GM18519 (cell line): ENCODE data around the gene SERPINB6.
"Not testable (repeated sequence)": the region's sequence is repeated elsewhere in the genome, so short reads cannot be mapped to it uniquely, and the experiment has no call there.

ENCODE experiments used
- ATAC-seq: cut with Tn5 transposase; IDR thresholded peaks from one replicate; pipeline ENCODE4 v1.9.1; 2021; ENCODE audit warnings: mild to moderate bottlenecking, moderate library complexity; ENCODE audit not compliant: unreplicated experiment, low FRiP score

SERPINB6 gene

DNA sequence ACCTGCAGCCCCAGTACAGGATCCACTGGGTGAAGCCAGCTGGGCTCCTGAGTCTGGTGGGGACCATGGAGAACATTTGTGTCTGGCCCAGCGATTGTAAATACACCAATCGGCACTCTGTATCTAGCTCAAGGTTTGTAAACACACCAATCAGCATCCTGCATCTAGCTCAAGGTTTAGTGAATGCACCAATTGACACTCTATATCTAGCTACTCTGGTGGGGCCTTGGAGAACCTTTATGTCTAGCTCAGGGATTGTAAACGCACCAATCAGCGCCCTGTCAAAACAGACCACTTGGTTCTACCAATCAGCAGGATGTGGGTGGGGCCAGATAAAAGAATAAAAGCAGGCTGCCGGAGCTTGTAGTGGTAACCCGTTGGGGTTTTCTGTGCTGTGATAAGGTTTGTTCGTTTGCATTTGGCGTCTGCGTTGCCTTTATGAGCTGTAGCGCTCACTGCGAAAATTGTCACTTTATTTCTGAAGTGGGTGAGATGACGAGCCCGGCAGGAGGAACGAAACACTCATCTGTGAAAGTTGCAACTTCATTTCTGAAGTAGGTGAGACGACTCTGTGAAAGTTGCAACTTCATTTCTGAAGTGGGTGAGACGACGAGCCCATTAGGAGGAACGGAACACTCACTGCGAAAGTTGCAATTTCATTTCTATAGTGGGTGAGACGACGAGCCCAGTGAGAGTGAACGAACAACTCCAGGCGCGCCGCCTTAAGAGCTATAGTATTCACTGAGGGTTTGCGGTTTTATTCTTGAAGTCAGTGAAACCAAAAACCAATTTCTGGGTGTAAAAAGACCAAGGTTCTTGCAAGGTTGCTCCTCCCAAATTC lies 31.1 kb downstream of the SERPINB6 start:
- ATAC-seq = peak; percentile 72

DNA sequence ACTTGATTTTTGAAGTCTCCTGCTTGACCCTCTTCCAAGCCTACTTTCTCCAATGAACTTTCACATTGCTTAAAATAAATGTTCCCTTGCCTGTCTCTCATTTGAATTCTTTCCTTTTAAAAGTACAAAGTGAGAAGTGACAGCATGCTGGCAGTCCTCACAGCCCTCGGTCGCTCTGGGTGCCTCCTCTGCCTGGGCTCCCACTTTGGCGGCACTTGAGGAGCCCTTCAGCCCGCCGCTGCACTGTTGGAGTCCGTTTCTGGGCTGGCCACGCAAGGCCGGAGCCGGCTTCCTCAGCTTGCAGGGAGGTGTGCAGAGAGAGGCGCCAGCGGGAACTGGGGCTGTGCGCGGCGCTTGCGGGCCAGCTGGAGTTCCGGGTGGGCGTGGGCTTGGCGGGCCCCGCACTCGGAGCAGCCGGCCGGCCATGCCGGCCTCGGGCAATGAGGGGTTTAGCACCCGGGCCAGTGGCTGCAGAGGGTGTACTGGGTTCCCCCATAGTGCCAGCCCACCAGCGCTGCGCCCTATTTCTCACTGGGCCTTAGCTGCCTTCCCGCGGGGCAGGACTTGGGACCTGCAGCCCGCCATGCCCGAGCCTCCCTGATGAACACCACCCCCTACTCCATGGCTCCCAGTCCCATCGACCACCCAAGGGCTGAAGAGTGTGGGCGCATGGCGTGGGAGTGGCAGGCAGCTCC lies 31.9 kb downstream of the SERPINB6 start:
- ATAC-seq = no peak

DNA sequence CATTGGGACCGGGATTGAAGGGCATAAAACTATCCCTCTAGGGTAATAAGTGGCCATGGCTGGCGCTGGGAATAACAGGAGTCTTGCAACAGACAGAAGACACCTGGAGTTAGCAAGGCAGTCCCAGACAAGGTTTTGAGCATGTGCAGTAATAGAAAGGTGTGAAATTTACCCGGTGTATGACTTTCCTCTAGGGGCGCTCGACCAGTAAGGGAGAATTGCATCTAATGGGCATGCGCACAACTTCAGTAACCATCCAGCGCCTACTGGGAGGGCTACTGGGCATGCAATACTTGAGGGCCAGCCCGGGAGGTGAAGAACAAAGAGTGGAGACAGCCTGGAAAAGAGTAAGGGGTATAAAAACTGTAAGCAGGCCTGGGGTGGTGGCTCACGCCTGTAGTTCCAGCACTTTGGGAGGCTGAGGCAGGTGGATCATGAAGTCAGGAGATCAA lies 32.7 kb downstream of the SERPINB6 start:
- no peak for ATAC-seq

DNA sequence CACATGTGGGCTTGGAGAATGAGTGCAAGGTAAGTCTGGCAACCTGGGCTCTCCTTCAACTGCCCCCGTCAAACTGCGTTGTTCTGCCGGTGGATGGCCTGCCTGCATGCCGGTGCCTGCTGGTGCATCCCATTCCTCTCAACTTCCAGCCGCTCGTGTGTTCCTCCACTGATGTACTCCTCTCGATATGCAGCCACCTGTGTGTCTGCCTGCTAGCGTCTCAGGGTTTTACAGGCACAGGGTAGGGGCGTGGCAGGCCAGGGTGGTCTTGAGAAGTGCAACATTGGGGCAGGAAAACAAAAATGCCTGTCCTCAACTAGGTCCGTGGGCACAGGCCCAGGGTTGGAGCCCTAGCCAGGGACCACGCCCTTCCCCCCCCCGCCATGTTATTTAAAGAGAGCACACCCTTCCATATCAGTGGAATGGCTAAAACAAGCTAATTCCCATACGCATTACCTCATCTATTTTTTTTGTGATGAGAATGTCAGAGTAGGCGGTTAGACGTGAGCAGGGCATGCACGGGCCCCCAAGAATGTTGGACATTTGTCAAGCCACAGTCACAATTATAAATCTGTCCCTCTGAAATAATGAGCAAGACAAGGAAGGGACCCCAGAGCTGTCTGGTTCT lies 33.2 kb downstream of the SERPINB6 start:
- ATAC-seq = no peak

DNA sequence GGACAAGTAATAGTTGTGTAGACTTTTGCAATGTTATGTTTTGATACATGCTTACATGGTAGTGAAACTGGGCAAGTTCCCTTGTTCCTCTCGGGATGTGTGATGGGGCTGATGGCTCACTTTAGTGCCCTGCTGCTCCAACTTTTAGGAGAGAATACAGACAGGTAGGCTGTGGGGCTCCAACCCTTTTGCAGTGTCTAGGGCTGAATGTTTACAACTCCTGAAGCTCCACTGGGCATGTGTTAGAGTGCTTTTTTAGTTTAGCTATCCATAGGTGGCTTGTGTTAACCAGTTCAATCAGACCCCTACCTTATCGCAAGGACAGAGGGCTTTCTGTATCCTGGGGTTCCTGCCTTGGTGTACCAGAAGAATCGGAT lies 33.8 kb downstream of the SERPINB6 start:
- no peak for ATAC-seq

DNA sequence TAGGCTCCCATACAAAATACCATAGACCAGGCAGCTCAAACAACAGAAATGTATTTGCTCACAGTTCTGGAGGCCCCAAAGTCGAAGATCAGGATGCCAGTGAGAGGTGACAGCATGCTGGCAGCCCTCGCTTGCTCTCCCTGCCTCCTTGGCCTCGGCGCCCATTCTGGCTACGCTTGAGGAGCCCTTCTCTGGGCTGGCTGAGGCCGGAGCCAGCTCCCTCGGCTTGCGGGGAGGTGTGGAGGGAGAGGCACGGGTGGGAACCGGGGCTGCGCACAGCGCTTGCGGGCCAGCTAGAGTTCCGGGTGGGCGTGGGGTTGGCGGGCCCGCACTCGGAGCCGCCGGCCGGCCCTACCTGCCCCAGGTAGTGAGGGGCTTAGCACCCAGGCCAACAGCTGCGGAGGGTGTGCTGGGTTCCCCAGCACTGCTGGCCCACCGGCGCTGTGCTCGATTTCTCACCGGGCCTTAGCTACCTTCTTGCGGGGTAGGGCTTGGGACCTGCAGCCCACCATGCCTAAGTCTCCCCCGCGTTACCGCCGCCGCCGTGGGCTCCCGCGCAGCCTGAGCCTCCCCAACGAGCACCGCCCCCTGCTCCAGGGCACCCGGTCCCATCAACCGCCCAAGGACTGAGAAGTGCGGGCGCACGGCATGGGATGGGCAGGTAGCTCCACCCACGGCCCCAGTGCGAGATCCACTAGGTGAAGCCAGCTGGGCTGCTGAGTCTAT lies 35.6 kb downstream of the SERPINB6 start:
- ATAC-seq = no peak

DNA sequence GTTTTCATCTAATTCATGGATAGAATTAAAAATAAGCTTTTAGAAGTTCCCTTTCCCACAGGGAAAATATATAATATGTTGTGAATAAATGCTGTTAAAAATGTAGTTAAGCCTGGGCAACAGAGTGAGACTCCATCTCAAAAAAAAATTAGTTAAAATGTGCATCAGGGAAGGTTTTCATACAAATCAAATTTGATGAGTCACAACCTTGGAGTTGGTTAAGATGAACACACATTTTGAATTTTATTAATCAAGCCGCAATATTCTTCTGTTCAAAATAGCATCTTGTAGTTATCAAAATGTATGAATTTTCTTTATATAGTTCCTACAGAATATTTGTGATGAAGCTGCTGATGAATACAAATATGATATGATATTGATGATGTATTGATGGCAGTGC lies 37.3 kb downstream of the SERPINB6 start:
- ATAC-seq = no peak

DNA sequence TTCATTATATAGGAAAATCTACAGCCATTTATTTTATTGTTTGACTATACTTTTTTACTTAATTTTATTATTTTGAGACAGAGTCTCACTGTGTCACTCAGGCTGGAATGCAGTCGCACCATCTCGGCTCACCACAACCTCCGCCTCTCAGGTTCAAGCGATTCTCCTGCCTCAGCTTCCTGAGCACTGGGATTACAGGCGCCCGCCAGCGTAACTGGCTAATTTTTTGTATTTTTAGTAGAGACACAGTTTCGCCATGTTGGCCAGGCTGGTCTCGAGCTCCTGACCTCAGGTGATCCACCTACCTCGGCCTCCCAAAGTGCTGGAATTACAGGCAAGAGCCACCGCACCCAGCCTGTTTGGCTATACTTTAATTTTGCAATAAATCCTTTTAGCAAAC lies 38.5 kb downstream of the SERPINB6 start:
- not testable (repeated sequence) for ATAC-seq

DNA sequence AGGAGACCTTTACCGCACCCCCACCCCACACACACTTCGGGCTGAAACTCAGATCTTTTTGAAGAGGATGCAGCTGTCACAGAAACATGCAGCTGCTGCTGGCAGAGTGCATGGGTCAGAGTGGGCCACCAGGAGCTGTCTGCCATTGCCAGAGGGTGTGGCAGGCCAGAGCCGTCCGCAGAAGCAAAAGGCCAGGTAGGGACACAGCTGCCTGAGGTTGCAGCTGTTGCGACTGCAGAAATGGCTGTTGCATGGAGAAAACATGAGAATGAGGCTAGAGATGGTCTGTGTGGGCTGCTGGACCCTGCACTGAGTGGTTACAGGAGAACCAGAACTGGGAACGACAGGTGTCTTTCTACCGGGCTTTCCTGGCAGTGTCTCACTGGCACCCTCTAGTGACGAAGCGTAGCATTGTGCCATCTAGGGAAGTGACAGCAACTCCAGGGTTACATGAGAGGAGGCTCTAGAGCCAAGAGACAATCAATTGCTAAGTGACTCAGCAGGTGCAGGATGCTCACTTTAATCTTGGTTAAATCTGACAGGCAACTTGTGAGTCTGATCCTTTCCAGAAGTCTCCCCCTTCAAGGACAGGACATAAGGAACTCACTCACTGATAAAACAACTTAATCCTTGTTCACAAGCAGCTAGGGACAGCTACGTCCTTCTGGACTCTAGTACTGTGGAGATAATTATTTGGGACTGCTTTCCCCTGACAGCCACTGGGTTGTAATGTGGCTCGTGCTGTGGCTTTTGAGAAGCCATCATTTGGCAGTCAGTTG lies 39.2 kb downstream of the SERPINB6 start:
- ATAC-seq = peak; percentile 64

DNA sequence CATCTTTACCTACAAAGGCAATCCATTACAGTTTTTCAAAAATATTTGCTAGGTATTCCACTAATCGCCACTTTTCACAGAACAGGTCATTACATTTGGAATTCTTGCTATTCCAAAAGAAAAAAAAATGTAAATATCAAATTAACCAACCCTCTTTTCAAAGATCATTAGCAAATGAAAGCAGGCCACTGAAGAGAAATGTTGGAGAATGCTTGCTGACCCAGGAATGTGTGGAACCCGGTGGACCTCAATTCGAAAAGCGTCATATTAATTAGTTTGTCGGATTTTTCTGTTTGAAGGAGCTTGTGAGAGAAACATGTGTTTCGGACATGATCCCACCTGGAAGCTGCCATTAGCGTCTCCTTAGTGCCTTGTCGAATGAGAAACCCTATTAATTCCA lies 40.3 kb downstream of the SERPINB6 start:
- no peak for ATAC-seq

DNA sequence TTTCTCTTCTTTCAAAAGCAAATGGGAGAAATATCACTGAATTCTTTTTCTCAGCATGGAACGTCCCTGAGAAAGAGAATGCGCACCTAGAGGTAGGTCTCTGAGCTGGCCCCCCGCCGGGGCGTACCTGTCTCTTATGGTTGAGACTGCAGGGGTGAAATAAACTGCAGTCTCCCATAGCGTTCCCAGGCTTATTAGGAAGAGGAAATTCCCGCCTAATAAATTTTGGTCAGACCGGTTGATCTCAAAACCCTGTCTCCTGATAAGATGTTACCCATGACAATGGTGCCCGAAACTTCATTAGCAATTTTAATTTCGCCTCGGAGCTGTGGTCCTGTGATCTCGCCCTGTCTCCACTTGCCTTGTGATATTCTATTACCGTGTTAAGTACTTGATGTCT lies 43.4 kb downstream of the SERPINB6 start:
- ATAC-seq = not testable (repeated sequence)

DNA sequence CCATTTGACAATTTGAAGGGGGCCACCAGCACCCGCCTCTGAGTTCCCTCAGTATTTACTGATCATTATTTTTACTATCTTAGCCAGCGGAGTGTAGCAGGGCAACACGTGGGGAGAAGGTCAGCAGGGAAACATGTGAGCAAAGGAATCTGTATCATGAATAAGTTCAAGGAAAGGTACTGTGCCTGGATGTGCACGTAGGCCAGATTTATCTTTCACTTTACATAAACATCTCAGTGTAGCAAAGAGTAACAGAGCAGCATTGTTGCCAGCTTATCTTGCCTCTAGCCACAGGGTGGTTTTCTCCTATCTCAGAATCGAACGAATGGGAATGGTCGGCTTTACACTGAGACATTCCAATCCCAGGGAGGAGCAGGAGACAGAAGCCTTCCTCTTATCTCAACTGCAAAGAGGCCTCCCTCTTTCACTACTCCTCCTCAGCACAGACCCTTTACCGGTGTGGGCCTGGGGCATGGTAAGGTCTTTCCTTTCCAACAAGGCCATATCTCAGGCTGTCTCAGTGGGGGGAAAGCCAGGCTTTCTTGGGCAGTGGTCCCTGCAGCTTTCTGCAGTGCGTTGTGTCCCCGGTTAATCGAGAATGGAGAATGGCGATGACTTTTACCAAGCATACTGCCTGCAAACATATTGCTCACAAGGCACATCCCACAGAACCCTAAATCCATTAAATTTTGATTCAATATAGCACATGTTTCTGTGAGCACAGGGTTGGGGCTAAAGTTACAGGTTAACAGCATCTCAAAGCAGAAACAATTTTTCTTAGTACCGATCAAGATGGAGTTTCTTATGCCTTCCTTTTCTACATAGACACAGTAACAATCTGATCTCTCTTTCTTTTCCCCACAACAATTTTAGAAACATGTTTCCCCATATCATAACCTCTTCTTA lies 45.3 kb downstream of the SERPINB6 start:
- ATAC-seq = not testable (repeated sequence)

GRCh38 chr6:2921520-2922115 lies 49.7 kb downstream of the SERPINB6 start:
- no peak for ATAC-seq

GRCh38 chr6:2920671-2921112 lies 50.7 kb downstream of the SERPINB6 start:
- ATAC-seq = no peak

GRCh38 chr6:2919886-2920285 lies 51.5 kb downstream of the SERPINB6 start:
- no peak for ATAC-seq

GRCh38 chr6:2919401-2919800 lies 52.0 kb downstream of the SERPINB6 start:
- no peak for ATAC-seq

GRCh38 chr6:2918936-2919335 lies 52.4 kb downstream of the SERPINB6 start:
- no peak for ATAC-seq

- no peak for ATAC-seq
Measured at GRCh38 chr6:2917801-2918445, 53.4 kb downstream of the SERPINB6 start.
